GM12892 (cell line): ENCODE results near the gene SLC39A1.

Source experiments
- POLR2AphosphoS5 ChIP-seq: IDR thresholded peaks from 2 replicates; pipeline ENCODE4 v1.6.1; 2011; ENCODE audit warnings: low read depth, low read length, control low read depth
- TAF1 ChIP-seq: IDR thresholded peaks from 2 replicates; pipeline ENCODE4 v1.6.1; 2011; ENCODE audit warnings: low read depth, mild to moderate bottlenecking, control low read depth, low read length, borderline replicate concordance

- no peak for TF ChIP-seq POLR2AphosphoS5
- TF ChIP-seq TAF1, result no peak
These were observed 43.2 kb downstream of the SLC39A1 start for GRCh38 chr1:153919876-153920852.
